Measurements from ENCODE around the gene MAPK7. TPM values are rescaled to one million over a fixed set of nuclear protein-coding genes. Genes with fewer than 3 reads are reported as not detected.

Gene MAPK7
- polyA plus RNA-seq, 6 donors from 2014 or later: 3.5 to 11.3 (median 7.3) TPM

DNA sequence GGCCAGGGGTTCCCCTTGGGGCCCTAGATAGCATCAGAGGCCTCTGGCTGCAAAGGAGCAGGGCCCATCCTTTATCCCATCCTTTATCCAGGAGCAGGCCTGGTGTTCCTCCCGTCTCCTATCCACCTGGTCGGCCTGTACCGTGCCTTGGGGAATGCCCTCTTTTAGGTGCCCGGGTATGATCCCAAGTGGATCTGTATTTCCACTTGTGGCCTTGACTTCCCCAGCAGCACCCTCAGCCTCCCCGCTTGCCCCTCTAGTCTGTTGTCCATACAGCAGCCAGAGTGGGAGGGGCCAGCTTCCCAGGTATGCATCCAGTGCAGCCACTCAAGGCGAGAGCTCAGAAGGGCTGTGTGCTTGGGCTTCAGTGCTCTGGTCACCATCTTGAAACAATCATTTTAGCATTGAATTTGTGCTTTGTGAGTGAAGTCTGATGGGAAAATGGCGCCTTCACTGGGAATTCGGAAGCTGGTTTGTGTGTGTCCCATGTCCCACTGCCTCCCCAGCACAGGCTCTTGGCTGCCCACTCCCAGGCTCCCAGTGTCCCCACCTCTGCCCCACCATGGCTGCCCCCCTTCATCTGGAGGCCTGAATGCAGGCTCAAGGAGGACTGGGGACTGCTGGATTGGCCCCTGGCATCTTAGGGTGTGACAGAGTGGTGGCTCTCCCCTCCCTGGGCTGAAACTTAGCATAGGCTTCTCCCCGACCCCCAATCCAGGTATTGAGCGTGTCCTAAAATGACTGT is 29.5 kb downstream of the MAPK7 start:
- peaks cover 3 to 27% (median 14%) of the 10 kb centered on the region in 3 donors for H3K27me3 Mint-ChIP-seq
- no peak overlapping the region for H3K27ac Mint-ChIP-seq
- peaks cover 0 to 4% (median 0%) of the 10 kb centered on the region in 7 donors for H3K9me3 Mint-ChIP-seq
- H3K4me3 Mint-ChIP-seq: no peak overlapping the region
- peaks cover 0 to 8% (median 0%) of the 10 kb centered on the region in 3 donors for H3K4me1 Mint-ChIP-seq
- DNase-seq (no peak), ATAC-seq (ENCODE audit: low read depth in 2 of 2) (no peak)
- H3K36me3 Mint-ChIP-seq: no peaks in the 10 kb centered on the region

DNA sequence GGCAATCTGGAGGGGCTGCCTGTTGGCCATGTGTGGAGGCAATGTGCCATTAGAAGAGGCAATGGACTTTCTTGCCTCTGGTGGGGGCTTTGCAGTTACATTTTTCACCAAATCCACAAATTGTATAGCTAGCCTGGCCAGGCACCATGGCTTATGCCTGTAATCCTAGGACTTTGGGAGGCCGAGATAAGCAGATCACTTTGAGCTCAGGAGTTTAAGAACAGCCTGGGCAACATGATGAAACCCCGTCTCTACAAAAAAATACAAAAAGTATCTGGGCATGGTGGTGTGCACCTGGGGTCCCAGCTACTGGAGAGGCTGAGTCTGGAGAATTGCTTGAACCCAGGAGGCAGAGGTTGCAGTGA is 30.0 kb downstream of the MAPK7 start:
- H3K27me3 Mint-ChIP-seq: peaks cover 3 to 23% (median 18%) of the 10 kb centered on the region in 3 donors
- no peaks in the 10 kb centered on the region for H3K36me3 Mint-ChIP-seq
- H3K9me3 Mint-ChIP-seq: peaks cover 0 to 4% (median 0%) of the 10 kb centered on the region in 7 donors
- H3K27ac Mint-ChIP-seq: peak overlapping the region in 1 of 6 donors; percentile 52
- no peak for ATAC-seq (ENCODE audit: low read depth in 2 of 2)
- no peak overlapping the region for H3K4me3 Mint-ChIP-seq
- peaks cover 0 to 8% (median 0%) of the 10 kb centered on the region in 3 donors for H3K4me1 Mint-ChIP-seq
- no peak for DNase-seq

DNA sequence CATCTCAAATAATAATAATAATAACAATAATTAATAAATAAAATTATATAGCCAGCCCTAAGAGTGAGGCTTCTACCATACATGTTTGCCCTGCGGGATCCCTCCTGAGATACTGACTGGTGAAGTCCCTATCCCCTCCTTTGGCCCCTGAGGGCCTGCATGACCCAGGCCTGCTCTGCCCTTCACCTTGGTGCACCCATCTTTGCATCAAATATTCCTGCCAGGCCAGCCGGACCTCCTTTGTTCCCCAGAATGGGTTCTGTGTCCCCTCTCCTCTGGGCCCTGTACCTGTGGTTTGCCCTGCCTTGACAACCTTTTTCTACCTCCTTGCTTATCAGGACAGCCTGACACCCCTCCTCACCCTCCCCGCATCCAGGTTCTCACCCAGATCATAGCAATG is 30.8 kb downstream of the MAPK7 start:
- Mint-ChIP-seq H3K36me3 (no peaks in the 10 kb centered on the region), H3K9me3 (no peaks in the 10 kb centered on the region), H3K4me3 (no peak overlapping the region), H3K4me1 (peaks cover 0 to 5% (median 0%) of the 10 kb centered on the region in 3 donors), H3K27me3 (peaks cover 3 to 16% (median 12%) of the 10 kb centered on the region in 3 donors), H3K27ac (no peak overlapping the region)
- DNase-seq (no peak), ATAC-seq (ENCODE audit: low read depth in 2 of 2) (no peak)

DNA sequence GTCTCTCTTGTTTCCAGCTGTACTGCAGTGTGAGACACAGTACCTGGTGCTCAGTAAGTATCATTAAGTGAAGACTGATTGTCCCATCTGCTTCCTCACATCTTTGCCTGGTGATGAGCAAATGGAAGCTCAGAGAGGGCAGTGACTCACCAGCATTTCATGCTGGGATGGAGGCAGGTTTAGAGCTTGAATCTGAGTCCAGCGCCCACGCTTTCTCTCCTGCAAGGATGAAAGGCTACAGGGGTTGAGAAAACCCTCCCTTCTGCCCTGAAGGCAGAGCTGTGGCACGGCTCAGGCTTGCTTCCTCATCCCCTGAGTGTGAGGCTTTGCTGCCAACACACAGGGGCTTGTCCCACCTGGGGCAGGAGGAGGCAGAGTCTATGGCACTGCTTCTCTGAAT is 31.2 kb downstream of the MAPK7 start:
- peaks cover 0 to 16% (median 12%) of the 10 kb centered on the region in 3 donors for H3K27me3 Mint-ChIP-seq
- no peaks in the 10 kb centered on the region for H3K36me3 Mint-ChIP-seq
- no peaks in the 10 kb centered on the region for H3K9me3 Mint-ChIP-seq
- H3K27ac Mint-ChIP-seq: no peak overlapping the region
- no peak for ATAC-seq (ENCODE audit: low read depth in 2 of 2)
- H3K4me1 Mint-ChIP-seq: peaks cover 0 to 5% (median 0%) of the 10 kb centered on the region in 3 donors
- DNase-seq: no peak
- no peak overlapping the region for H3K4me3 Mint-ChIP-seq

DNA sequence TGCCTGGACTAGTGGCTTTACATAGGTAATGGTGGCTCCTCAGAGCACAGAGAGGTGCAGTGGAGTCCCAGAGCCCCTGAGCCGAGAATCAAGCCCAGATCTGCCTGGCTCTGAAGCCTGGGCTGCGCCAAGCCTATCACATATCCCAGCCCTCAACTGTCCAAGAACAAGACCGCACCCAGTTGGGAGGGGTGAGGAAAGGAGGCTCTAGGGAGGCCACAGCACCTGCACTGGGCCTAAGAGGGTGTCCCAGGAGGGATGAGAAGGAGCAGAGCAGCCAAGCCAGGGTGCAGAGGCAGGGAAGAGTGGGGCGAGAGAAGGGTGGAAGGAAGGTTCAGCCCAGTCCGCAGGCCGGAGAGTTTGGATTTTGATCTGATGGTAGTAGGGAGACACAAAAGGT is 31.8 kb downstream of the MAPK7 start:
- H3K9me3 Mint-ChIP-seq: no peaks in the 10 kb centered on the region
- H3K4me1 Mint-ChIP-seq: peaks cover 0 to 5% (median 0%) of the 10 kb centered on the region in 3 donors
- peak overlapping the region in 2 of 6 donors; percentile 24 to 75 for H3K27ac Mint-ChIP-seq
- DNase-seq (no peak), ATAC-seq (ENCODE audit: low read depth in 2 of 2) (no peak)
- H3K4me3 Mint-ChIP-seq: no peak overlapping the region
- H3K27me3 Mint-ChIP-seq: peaks cover 0 to 21% (median 12%) of the 10 kb centered on the region in 3 donors
- H3K36me3 Mint-ChIP-seq: no peaks in the 10 kb centered on the region

DNA sequence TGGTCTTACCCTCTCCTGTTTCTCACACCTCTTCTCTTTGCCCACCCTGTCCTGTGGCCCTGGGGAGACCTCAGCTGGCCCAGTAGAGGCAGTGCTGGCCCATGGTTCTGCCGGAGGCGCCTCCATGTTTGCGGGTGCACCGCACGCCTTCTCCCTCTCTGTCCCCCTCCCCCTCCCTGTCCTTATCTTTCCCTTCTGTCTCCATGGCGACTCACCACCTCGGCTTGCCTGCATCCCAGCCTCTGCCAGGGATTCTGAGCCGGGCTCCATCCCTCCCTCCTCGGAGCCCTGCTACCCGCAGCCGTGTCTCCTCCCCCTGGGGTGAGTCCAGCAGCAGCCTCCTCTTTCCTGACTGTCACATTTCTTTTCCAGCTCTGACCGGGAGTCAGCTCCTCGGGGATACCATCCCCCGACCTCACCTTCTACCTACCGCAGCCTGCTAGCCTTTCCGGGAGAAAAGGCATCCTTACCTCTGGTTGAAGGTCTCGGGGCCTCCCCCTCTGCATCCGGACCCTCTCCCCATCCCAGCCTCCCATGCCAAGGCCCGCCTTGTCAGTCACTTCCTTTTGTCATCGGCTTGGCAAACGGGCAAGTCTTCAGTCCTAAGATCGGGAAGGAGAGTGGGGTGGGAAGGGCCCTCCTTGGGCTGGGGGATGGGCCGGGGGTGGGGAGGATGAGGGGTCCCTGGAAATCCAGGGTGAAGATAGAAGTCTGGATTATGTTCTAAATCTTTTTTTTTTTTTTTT is 32.8 kb downstream of the MAPK7 start, which contains the start of gene RNF112:
RNF112 (plus strand) TSS at position 358 of the 746 bp plus-strand sequence; CDS start at position 535, 177 bp downstream.
- no peak for DNase-seq
- no peak for ATAC-seq (ENCODE audit: low read depth in 2 of 2)

DNA sequence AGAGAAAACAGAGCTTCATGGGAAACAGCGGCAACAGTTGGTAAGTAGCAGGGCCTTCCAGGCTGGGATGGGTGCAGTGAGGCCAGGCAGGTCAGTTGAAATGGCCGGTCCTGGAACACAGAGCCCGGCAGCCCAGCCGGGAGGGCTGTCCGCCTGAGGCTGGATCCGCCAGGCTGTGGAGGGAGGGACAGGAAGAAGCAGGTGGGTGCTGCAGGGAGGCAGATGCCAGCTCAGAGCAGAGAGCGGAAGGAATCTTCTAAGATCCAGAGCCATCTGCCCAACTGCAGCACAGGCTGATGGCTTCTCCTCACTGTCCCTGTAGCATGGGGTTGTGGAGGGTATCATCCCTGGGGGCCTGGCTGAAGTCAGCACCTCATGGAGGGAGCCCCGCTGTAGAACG is 33.3 kb downstream of the MAPK7 start:
- Mint-ChIP-seq H3K4me1 (no peaks in the 10 kb centered on the region), H3K27me3 (peaks cover 0 to 30% (median 12%) of the 10 kb centered on the region in 3 donors), H3K9me3 (no peaks in the 10 kb centered on the region), H3K4me3 (no peak overlapping the region), H3K27ac (peak overlapping the region in 1 of 6 donors; percentile 37), H3K36me3 (no peaks in the 10 kb centered on the region)
- ATAC-seq (ENCODE audit: low read depth in 2 of 2) (no peak), DNase-seq (no peak)

More for the DNA sequence above, 32.8 kb downstream of the MAPK7 start, which contains the start of gene RNF112:
- no peaks in the 10 kb centered on the region for H3K9me3 Mint-ChIP-seq
- peaks cover 0 to 25% (median 12%) of the 10 kb centered on the region in 3 donors for H3K27me3 Mint-ChIP-seq
- no peaks in the 10 kb centered on the region for H3K4me1 Mint-ChIP-seq
- no peaks in the 10 kb centered on the region for H3K36me3 Mint-ChIP-seq
- H3K4me3 Mint-ChIP-seq: no peak within 1 kb of the TSS
- peak within 1 kb of the TSS in 3 of 6 donors; percentile 24 to 75 (median 56) for H3K27ac Mint-ChIP-seq

DNA sequence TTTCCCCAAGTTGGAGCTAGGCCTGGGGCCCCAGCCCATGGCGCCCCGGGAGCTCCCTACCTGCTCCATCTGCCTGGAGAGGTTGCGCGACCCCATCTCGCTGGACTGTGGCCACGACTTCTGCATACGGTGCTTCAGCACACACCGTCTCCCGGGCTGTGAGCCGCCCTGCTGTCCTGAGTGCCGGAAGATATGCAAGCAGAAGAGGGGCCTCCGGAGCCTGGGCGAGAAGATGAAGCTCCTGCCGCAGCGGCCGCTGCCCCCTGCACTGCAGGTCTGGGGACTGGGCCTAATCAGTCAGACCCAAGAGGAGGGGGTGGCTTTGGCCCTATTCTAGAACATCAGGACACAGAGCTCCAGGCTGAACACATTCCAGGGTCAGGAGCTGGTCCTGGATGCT is 34.2 kb downstream of the MAPK7 start:
- Mint-ChIP-seq H3K4me3 (no peak overlapping the region), H3K27me3 (peaks cover 0 to 31% (median 12%) of the 10 kb centered on the region in 3 donors), H3K36me3 (no peaks in the 10 kb centered on the region), H3K27ac (no peak overlapping the region), H3K9me3 (no peaks in the 10 kb centered on the region), H3K4me1 (no peaks in the 10 kb centered on the region)
- DNase-seq: no peak
- ATAC-seq (ENCODE audit: low read depth in 2 of 2): no peak

DNA sequence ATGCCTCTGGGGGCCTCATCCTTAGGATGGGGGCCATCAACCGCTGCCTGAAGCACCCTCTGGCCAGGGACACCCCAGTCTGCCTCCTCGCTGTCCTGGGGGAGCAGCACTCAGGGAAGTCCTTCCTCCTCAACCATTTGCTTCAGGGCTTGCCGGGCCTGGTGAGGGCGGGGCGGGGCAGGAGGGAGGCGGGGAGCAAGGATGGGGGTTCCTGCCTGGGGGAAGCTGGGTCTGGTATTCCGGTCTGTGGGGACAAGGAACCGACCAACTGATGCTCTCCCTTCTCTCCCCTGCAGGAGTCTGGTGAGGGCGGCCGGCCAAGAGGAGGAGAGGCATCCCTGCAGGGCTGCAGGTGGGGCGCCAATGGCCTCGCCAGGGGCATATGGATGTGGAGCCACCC is 34.7 kb downstream of the MAPK7 start:
- Mint-ChIP-seq H3K4me3 (no peak overlapping the region), H3K27ac (no peak overlapping the region)
- ATAC-seq (ENCODE audit: low read depth in 2 of 2): no peak

DNA sequence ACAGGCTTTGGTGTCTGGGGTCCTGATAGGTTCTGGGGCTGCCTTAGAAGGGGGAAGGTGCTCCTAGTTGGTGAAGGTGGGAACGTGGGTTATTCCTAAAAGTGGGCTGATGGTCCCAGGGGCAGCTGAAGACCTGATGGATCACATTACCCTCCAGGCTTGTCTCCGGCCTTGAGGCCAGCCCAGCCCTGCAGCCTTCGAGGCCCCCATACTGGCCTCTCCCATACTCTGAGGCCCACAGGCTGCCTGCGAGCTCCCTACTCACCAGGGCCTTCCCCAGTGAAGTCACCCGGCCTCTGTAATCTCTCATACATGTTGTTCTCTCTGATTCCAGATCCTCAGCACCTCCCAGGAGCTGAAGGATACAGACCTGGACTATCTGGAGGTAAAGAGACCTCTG is 35.5 kb downstream of the MAPK7 start:
- Mint-ChIP-seq H3K27me3 (peaks cover 1 to 32% (median 12%) of the 10 kb centered on the region in 3 donors), H3K4me1 (no peaks in the 10 kb centered on the region), H3K27ac (no peak overlapping the region), H3K36me3 (no peaks in the 10 kb centered on the region), H3K9me3 (no peaks in the 10 kb centered on the region), H3K4me3 (no peak overlapping the region)
- DNase-seq (no peak), ATAC-seq (ENCODE audit: low read depth in 2 of 2) (no peak)

More for the DNA sequence above, 34.7 kb downstream of the MAPK7 start:
- H3K27me3 Mint-ChIP-seq: peaks cover 0 to 31% (median 12%) of the 10 kb centered on the region in 3 donors
- no peaks in the 10 kb centered on the region for H3K9me3 Mint-ChIP-seq
- no peaks in the 10 kb centered on the region for H3K36me3 Mint-ChIP-seq
- H3K4me1 Mint-ChIP-seq: no peaks in the 10 kb centered on the region
- DNase-seq: no peak

DNA sequence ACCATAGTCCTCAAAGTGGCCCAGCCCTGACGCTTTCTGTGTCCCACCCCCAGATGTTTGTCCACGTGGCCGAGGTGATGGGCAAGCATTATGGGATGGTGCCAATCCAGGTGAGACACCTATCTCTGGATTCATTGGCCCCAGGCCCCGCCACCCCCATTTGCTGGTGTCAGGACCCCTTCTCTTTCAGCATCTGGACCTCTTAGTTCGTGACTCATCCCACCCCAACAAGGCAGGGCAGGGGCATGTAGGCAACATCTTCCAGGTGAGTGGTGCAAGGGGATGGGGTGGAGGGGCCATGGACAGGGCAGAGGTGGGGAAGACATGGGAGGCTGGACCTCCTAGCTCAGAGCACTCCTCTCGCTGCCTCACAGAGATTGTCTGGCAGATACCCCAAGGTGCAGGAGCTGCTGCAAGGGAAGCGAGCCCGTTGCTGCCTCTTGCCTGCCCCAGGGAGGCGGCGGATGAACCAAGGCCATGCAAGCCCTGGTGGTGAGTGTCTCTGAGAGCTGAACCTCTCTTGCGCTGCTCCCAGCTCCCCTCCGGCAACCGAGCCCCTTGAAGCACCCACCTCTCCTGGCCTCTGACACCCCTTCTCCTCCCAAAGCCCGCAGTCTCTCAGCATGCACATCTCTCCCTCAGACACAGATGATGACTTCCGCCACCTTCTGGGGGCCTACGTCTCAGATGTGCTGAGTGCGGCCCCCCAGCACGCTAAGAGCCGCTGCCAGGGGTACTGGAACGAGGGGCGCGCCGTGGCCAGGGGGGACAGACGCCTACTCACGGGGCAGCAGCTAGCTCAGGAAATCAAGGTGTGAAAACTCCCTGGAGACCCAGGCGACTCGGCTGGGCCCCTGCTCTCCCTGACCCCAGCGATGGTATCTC is 36.3 kb downstream of the MAPK7 start:
- Mint-ChIP-seq H3K4me3 (no peak overlapping the region), H3K27ac (no peak overlapping the region), H3K27me3 (peaks cover 7 to 35% (median 12%) of the 10 kb centered on the region in 3 donors), H3K9me3 (no peaks in the 10 kb centered on the region), H3K36me3 (no peaks in the 10 kb centered on the region), H3K4me1 (no peaks in the 10 kb centered on the region)
- no peak for DNase-seq
- ATAC-seq (ENCODE audit: low read depth in 2 of 2): no peak

DNA sequence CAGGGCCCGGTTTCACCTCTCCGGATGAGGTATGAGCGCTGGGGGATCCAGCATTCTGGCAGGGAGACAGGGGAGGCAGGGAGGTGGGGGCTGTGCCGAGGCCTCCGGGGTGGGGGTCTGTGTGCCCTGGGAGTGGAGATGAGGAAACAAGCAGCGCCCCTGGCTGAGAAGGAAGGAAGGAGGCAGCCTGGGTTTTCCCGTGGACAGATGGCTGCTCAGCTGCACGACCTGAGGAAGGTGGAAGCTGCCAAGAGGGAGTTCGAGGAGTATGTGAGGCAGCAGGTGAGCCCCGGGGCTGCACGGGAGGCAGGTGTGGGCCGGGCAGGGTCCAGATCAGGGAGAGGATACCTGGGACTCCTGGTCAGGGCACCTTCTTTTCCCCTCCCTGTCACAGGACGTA is 37.0 kb downstream of the MAPK7 start:
- no peak overlapping the region for H3K4me3 Mint-ChIP-seq
- no peak for DNase-seq
- no peaks in the 10 kb centered on the region for H3K4me1 Mint-ChIP-seq
- ATAC-seq (ENCODE audit: low read depth in 2 of 2): no peak
- no peaks in the 10 kb centered on the region for H3K9me3 Mint-ChIP-seq
- no peaks in the 10 kb centered on the region for H3K36me3 Mint-ChIP-seq
- peaks cover 7 to 35% (median 10%) of the 10 kb centered on the region in 3 donors for H3K27me3 Mint-ChIP-seq
- no peak overlapping the region for H3K27ac Mint-ChIP-seq
